Measurements from ENCODE around the gene FAM9C.

DNA sequence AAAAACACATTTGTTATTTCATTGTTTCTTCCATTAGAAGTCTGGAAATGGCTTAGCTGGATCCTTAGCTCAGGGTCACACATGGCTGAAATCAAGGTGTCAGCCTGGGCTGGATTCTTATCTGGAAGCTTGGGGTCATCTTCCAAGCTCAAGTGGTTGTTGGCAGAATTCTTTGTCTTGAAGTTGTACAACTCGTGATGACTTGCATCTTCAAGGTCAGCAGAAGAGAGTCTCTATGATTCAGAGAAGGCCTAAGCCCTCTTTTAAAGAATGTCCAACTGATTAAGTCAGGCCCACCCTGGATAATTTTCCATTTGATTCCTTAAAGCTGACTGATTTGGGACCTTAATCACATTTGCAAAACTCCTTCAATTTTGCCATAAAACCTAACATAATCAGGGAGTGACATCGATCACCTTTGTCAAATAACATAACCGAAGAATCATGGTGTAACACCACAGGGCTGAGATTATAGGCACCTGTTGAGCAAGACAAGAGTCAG, 47.4 kb downstream of the FAM9C start:
- TF ChIP-seq, protein P1, sequence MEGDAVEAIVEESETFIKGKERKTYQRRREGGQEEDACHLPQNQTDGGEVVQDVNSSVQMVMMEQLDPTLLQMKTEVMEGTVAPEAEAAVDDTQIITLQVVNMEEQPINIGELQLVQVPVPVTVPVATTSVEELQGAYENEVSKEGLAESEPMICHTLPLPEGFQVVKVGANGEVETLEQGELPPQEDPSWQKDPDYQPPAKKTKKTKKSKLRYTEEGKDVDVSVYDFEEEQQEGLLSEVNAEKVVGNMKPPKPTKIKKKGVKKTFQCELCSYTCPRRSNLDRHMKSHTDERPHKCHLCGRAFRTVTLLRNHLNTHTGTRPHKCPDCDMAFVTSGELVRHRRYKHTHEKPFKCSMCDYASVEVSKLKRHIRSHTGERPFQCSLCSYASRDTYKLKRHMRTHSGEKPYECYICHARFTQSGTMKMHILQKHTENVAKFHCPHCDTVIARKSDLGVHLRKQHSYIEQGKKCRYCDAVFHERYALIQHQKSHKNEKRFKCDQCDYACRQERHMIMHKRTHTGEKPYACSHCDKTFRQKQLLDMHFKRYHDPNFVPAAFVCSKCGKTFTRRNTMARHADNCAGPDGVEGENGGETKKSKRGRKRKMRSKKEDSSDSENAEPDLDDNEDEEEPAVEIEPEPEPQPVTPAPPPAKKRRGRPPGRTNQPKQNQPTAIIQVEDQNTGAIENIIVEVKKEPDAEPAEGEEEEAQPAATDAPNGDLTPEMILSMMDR (IDR thresholded peaks at IDR 0.05) = no peak
- TF ChIP-seq POLR2A (IDR thresholded peaks at IDR 0.05) = no peak

All from body of pancreas (tissue), 4 donors.